ENCODE data around the gene KIAA1328. TPM values are rescaled to one million over a fixed set of nuclear protein-coding genes. Genes with fewer than 3 reads are reported as not detected.

Gene KIAA1328
- total RNA-seq, 1 experiment from 2014 or later: 10.2 TPM

DNA sequence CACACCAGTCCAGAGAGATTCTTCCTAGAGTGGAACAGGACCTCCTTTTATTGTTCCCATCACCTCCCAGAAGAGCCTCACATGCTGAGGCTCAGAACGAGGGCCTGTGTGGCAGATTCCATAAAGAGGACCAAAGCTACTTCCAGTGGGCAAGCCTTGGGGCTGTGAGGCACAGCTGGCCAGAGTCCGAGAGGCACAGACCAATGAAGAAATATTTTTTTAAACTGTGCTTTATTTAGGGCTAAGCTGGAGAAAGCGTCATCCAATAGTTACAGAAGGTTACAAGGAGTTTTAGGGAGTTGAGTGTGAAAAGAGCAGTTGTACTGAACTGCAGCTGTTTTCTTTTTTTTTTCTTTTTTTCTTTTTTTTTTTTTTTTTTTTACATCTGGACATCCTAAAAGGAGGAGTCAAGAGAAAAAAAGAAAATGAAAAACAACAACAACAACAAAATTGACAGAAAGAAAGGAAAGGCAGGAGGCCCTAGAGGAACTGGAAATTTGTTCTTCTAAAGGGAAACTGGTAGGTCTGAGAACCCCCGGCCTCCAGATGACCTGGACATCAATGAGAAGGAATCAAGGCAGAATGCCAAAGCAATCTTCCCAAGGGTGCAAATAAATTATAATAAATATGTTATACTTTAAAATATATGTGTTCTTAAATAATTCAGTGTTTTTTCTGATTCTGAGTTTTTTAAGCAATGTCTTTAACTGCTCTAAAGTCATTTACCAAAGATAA is 414.1 kb downstream of the KIAA1328 start:
- CTCF ChIA-PET: no interaction called here
- DNase-seq: no peak
- no TSS peak for BruUV-seq (replicated peaks)
- H3K27me3 Mint-ChIP-seq (ENCODE audit: unreplicated experiment): no peaks in the 10 kb centered on the region
- H3K4me1 Mint-ChIP-seq (ENCODE audit: low read depth, unreplicated experiment): peaks cover 10% of the 10 kb centered on the region
- H3K4me3 Mint-ChIP-seq (ENCODE audit: low read depth, unreplicated experiment): no peak overlapping the region
- H3K27ac Mint-ChIP-seq (ENCODE audit: unreplicated experiment): no peak overlapping the region
- TF ChIP-seq, protein P1, sequence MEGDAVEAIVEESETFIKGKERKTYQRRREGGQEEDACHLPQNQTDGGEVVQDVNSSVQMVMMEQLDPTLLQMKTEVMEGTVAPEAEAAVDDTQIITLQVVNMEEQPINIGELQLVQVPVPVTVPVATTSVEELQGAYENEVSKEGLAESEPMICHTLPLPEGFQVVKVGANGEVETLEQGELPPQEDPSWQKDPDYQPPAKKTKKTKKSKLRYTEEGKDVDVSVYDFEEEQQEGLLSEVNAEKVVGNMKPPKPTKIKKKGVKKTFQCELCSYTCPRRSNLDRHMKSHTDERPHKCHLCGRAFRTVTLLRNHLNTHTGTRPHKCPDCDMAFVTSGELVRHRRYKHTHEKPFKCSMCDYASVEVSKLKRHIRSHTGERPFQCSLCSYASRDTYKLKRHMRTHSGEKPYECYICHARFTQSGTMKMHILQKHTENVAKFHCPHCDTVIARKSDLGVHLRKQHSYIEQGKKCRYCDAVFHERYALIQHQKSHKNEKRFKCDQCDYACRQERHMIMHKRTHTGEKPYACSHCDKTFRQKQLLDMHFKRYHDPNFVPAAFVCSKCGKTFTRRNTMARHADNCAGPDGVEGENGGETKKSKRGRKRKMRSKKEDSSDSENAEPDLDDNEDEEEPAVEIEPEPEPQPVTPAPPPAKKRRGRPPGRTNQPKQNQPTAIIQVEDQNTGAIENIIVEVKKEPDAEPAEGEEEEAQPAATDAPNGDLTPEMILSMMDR (IDR thresholded peaks at IDR 0.05; ENCODE audit: unreplicated experiment): no peak
- H3K36me3 Mint-ChIP-seq (ENCODE audit: insufficient read depth, unreplicated experiment): no peaks in the 10 kb centered on the region
- intact Hi-C loops (cut with micrococcal nuclease; ENCODE audit: unreplicated experiment): no loop called here
- H3K9me3 Mint-ChIP-seq (ENCODE audit: low read depth, unreplicated experiment): no peaks in the 10 kb centered on the region

DNA sequence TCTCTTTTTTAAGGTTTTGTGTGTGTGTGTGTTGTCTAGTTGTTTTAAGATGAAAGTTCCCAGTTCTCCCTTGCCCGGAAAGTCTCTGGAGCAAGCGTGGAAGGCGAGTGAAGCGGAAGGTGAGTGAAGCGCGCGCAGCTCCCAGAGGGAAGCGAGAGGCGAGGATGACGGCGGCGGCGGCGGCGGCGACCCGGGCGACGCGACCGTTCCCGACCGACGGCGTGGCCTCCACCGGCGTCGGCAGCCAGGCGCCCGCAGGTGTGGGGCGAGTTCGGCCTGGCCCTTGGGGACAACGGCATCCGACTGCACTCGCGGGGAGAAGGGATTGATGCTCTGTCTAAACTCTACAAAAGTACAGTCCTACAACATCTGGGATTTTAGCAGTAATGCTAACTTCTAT is 414.8 kb downstream of the KIAA1328 start:
- DNase-seq: no peak
- no peak overlapping the region for H3K4me3 Mint-ChIP-seq (ENCODE audit: low read depth, unreplicated experiment)
- no peaks in the 10 kb centered on the region for H3K36me3 Mint-ChIP-seq (ENCODE audit: insufficient read depth, unreplicated experiment)
- H3K27ac Mint-ChIP-seq (ENCODE audit: unreplicated experiment): no peak overlapping the region
- H3K27me3 Mint-ChIP-seq (ENCODE audit: unreplicated experiment): no peaks in the 10 kb centered on the region
- peaks cover 11% of the 10 kb centered on the region for H3K4me1 Mint-ChIP-seq (ENCODE audit: low read depth, unreplicated experiment)
- H3K9me3 Mint-ChIP-seq (ENCODE audit: low read depth, unreplicated experiment): no peaks in the 10 kb centered on the region
- CTCF ChIA-PET: no interaction called here
- intact Hi-C loops (cut with micrococcal nuclease; ENCODE audit: unreplicated experiment): no loop called here
- BruUV-seq (replicated peaks): no TSS peak
- TF ChIP-seq, protein P1 (IDR thresholded peaks at IDR 0.05; ENCODE audit: unreplicated experiment): no peak

DNA sequence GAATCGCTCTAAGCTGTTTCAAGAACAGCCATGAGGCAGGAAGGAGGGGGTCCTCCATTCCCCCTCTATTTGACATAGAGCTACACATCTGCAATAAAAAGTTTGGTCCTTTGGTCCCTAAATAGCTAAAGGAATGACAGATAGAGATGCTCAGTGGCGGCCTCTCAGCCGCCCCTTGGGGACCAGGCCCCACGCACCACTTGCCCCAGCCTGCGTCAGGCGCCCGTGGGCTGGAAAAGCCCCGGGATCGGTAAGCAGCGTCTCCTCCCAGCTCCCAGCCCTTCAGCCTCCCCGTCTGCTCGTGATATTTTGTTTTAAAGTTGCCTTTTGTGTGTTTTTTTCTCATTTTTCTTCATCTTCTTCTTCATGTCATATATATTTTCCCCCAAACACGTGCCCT is 415.7 kb downstream of the KIAA1328 start:
- Mint-ChIP-seq H3K9me3 (ENCODE audit: low read depth, unreplicated experiment) (no peaks in the 10 kb centered on the region), H3K27me3 (ENCODE audit: unreplicated experiment) (no peaks in the 10 kb centered on the region), H3K4me3 (ENCODE audit: low read depth, unreplicated experiment) (no peak overlapping the region), H3K27ac (ENCODE audit: unreplicated experiment) (no peak overlapping the region), H3K36me3 (ENCODE audit: insufficient read depth, unreplicated experiment) (no peaks in the 10 kb centered on the region), H3K4me1 (ENCODE audit: low read depth, unreplicated experiment) (peaks cover 14% of the 10 kb centered on the region)
- CTCF ChIA-PET: interaction anchor here (0.7 kb wide), 1 partner anchor 9 kb away, joined by 3 read pairs; no protein-coding TSS in a partner anchor
- intact Hi-C loops (cut with micrococcal nuclease; ENCODE audit: unreplicated experiment): no loop called here
- TF ChIP-seq, protein P1 (IDR thresholded peaks at IDR 0.05; ENCODE audit: unreplicated experiment): no peak
- no peak for DNase-seq
- no TSS peak for BruUV-seq (replicated peaks)

DNA sequence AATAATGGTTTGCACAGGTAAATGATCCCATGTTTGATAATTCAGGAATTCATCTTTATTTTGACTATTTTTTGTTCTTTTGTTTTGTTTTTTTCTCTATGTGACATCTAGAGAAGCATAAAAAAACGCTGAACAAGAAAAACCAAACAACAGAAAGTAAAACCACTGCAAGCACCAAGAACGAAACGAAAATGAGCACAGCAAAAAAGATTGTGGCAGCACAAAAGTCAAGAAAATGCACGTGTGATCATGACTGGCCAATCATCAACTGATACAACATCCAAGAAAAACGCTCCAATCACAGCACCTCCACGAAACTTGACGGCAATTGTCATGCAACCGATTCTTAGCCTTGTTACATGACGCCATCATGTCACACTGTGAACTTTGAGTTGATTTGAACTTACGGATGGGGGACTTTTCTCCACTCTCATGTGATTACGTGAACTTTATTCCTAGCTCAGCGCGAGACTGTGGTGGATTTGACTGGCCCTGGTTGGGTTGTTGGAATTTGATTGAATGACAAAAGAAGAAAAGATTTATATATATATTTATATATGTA is 417.9 kb downstream of the KIAA1328 start:
- TF ChIP-seq, protein P1 (IDR thresholded peaks at IDR 0.05; ENCODE audit: unreplicated experiment): no peak
- intact Hi-C loops (cut with micrococcal nuclease; ENCODE audit: unreplicated experiment): no loop called here
- no peak for DNase-seq
- Mint-ChIP-seq H3K27ac (ENCODE audit: unreplicated experiment) (no peak overlapping the region), H3K36me3 (ENCODE audit: insufficient read depth, unreplicated experiment) (peaks cover 4% of the 10 kb centered on the region), H3K4me3 (ENCODE audit: low read depth, unreplicated experiment) (no peak overlapping the region), H3K9me3 (ENCODE audit: low read depth, unreplicated experiment) (no peaks in the 10 kb centered on the region), H3K27me3 (ENCODE audit: unreplicated experiment) (no peaks in the 10 kb centered on the region), H3K4me1 (ENCODE audit: low read depth, unreplicated experiment) (peaks cover 35% of the 10 kb centered on the region)
- CTCF ChIA-PET: no interaction called here
- no TSS peak for BruUV-seq (replicated peaks)

All from Calu3 (cell line).